H9 (cell line): Measurements from ENCODE around the gene ANXA1. TPM values are rescaled to one million over a fixed set of nuclear protein-coding genes. Genes with fewer than 3 reads are reported as not detected.

Experiments
- DNase-seq: peaks from one replicate; pipeline ENCODE4 v3.0.0-alpha.2; 2017
- H2AFZ ChIP-seq: one replicate; pipeline ENCODE4 v1.6.1; 2013; ENCODE audit warnings: mild to moderate bottlenecking, low read length, control low read depth, moderate library complexity
- H2AK5ac ChIP-seq: 2 replicates; pipeline ENCODE4 v1.6.1; 2013; ENCODE audit warnings: low read length, control low read depth, mixed read lengths; ENCODE audit not compliant: insufficient read length
- H2BK120ac ChIP-seq: one replicate; pipeline ENCODE4 v1.6.1; 2013; ENCODE audit warnings: low read depth, mild to moderate bottlenecking, low read length, control low read depth, inconsistent platforms; ENCODE audit not compliant: poor library complexity, severe bottlenecking
- H2BK12ac ChIP-seq: 2 replicates; pipeline ENCODE4 v1.6.1; 2013; ENCODE audit warnings: low read length, control low read depth, mixed read lengths, low read depth; ENCODE audit not compliant: insufficient read length
- H2BK15ac ChIP-seq: 2 replicates; pipeline ENCODE4 v1.6.1; 2013; ENCODE audit warnings: low read depth, low read length, control low read depth
- H2BK20ac ChIP-seq: one replicate; pipeline ENCODE4 v1.6.1; 2013; ENCODE audit warnings: low read depth, mild to moderate bottlenecking, low read length, control low read depth, inconsistent platforms; ENCODE audit not compliant: poor library complexity, severe bottlenecking
- H2BK5ac ChIP-seq: 2 replicates; pipeline ENCODE4 v1.6.1; 2013; ENCODE audit warnings: low read length, control low read depth, mixed read lengths; ENCODE audit not compliant: insufficient read length
- H3K14ac ChIP-seq: 2 replicates; pipeline ENCODE4 v1.6.1; 2013; ENCODE audit warnings: low read length, control low read depth; ENCODE audit not compliant: insufficient read depth
- H3K18ac ChIP-seq: 2 replicates; pipeline ENCODE4 v1.6.1; 2013; ENCODE audit warnings: low read depth, mild to moderate bottlenecking, mixed read lengths, low read length, control low read depth; ENCODE audit not compliant: insufficient read length
- H3K23ac ChIP-seq: 2 replicates; pipeline ENCODE4 v1.6.1; 2013; ENCODE audit warnings: low read length, control low read depth, mixed read lengths, low read depth; ENCODE audit not compliant: insufficient read length
- H3K23me2 ChIP-seq: 2 replicates; pipeline ENCODE4 v1.6.1; 2013; ENCODE audit warnings: low read depth, mild to moderate bottlenecking, mixed read lengths, low read length, control low read depth; ENCODE audit not compliant: insufficient read length, poor library complexity, severe bottlenecking
- H3K27ac ChIP-seq: 2 replicates; pipeline ENCODE4 v1.5.1; 2013; ENCODE audit warnings: low read length, control low read depth, mixed read lengths, low read depth; ENCODE audit not compliant: insufficient read length
- H3K27me3 ChIP-seq: 2 replicates; pipeline ENCODE4 v1.6.1; 2013; ENCODE audit warnings: low read length, control low read depth, inconsistent platforms; ENCODE audit not compliant: insufficient read depth
- H3K4ac ChIP-seq: 2 replicates; pipeline ENCODE4 v1.6.1; 2013; ENCODE audit warnings: low read depth, mild to moderate bottlenecking, control low read depth, inconsistent platforms, low read length, moderate library complexity
- H3K4me1 ChIP-seq: 2 replicates; pipeline ENCODE4 v1.6.1; 2013; ENCODE audit warnings: low read length, control low read depth, inconsistent platforms; ENCODE audit not compliant: insufficient read depth
- H3K4me2 ChIP-seq: 2 replicates; pipeline ENCODE4 v1.6.1; 2013; ENCODE audit warnings: low read length, control low read depth, mixed read lengths; ENCODE audit not compliant: insufficient read length, insufficient read depth
- H3K56ac ChIP-seq: 2 replicates; pipeline ENCODE4 v1.6.1; 2013; ENCODE audit warnings: low read depth, mild to moderate bottlenecking, mixed read lengths, low read length, control low read depth; ENCODE audit not compliant: insufficient read length
- H3K79me1 ChIP-seq: 2 replicates; pipeline ENCODE4 v1.6.1; 2013; ENCODE audit warnings: low read depth, mild to moderate bottlenecking, moderate library complexity, low read length, control low read depth, inconsistent platforms; ENCODE audit not compliant: insufficient read depth, poor library complexity, severe bottlenecking
- H3K79me2 ChIP-seq: 2 replicates; pipeline ENCODE4 v1.6.1; 2013; ENCODE audit warnings: low read length, control low read depth, inconsistent platforms; ENCODE audit not compliant: insufficient read depth
- H3K9ac ChIP-seq: 2 replicates; pipeline ENCODE4 v1.6.1; 2013; ENCODE audit warnings: low read length, control low read depth, mixed read lengths; ENCODE audit not compliant: insufficient read length; ENCODE audit errors: extremely low read depth
- H3K9me3 ChIP-seq: one replicate; pipeline ENCODE4 v1.6.1; 2013; ENCODE audit warnings: low read depth, low read length, inconsistent platforms; ENCODE audit not compliant: control insufficient read depth
- H3T11ph ChIP-seq: one replicate; pipeline ENCODE4 v1.6.1; 2013; ENCODE audit warnings: mild to moderate bottlenecking, low read length, control low read depth, inconsistent platforms
- H4K20me1 ChIP-seq: one replicate; pipeline ENCODE4 v1.6.1; 2013; ENCODE audit not compliant: control insufficient read depth, insufficient read length, insufficient read depth
- H4K5ac ChIP-seq: 2 replicates; pipeline ENCODE4 v1.6.1; 2013; ENCODE audit warnings: low read depth, mild to moderate bottlenecking, mixed read lengths, low read length, control low read depth; ENCODE audit not compliant: insufficient read length
- H4K8ac ChIP-seq: replicated peaks from 2 replicates; pipeline ENCODE4 v1.6.1; 2013; ENCODE audit warnings: low read length, control low read depth, mixed read lengths, low read depth; ENCODE audit not compliant: insufficient read length
- H4K91ac ChIP-seq: 2 replicates; pipeline ENCODE4 v1.6.1; 2013; ENCODE audit warnings: low read depth, mild to moderate bottlenecking, moderate library complexity, mixed read lengths, low read length, control low read depth; ENCODE audit not compliant: insufficient read length
- H3K27ac Mint-ChIP-seq, 3 experiments: 2 replicates in 2 of 3; 3 replicates in 1 of 3; pipeline ENCODE4 v1.8.0; 2020 to 2021; ENCODE audit warnings: mixed read lengths in 3 of 3, mild to moderate bottlenecking in 1 of 3, moderate library complexity in 1 of 3
- H3K27me3 Mint-ChIP-seq: 2 replicates; pipeline ENCODE4 v1.8.0; 2021; ENCODE audit warnings: low read depth, mild to moderate bottlenecking, moderate library complexity, mixed read lengths
- H3K36me3 Mint-ChIP-seq, 3 experiments: 2 replicates in 2 of 3; 3 replicates in 1 of 3; pipeline ENCODE4 v1.8.0; 2020 to 2021; ENCODE audit warnings: low read depth in 3 of 3, mixed read lengths in 3 of 3; ENCODE audit not compliant: insufficient read depth in 1 of 3
- H3K4me1 Mint-ChIP-seq, 2 experiments: 2 replicates each; pipeline ENCODE4 v1.8.0; 2020; ENCODE audit warnings: mixed read lengths in 2 of 2
- H3K4me3 Mint-ChIP-seq, 2 experiments: 2 replicates in 1 of 2; 3 replicates in 1 of 2; pipeline ENCODE4 v1.8.0; 2020 to 2021; ENCODE audit warnings: mild to moderate bottlenecking in 2 of 2, mixed read lengths in 2 of 2, moderate library complexity in 1 of 2
- H3K9me3 Mint-ChIP-seq, 2 experiments: 2 replicates in 1 of 2; 3 replicates in 1 of 2; pipeline ENCODE4 v1.8.0; 2020; ENCODE audit warnings: mild to moderate bottlenecking in 2 of 2, mixed read lengths in 2 of 2, moderate library complexity in 1 of 2
- WGBS: extraction: QIAGEN DNeasy Blood & Tissue Kit; methylation state at CpG from one replicate; pipeline ENCODE4 v1.1.7; 2013; ENCODE audit warnings: missing lambda C conversion rate, low lambda C conversion rate, mixed read lengths; ENCODE audit not compliant: insufficient read length; ENCODE audit errors: extremely low coverage; 5-methylcytosine and 5-hydroxymethylcytosine counted together
- total RNA-seq: library from RNA; stranded (reverse); gene quantifications from 2 replicates; pipeline ENCODE4 v1.2.1, GENCODE V29; 2021
- TF ChIP-seq, protein P1 (sequence below): fragments of 200-600 bp; sonication (generic); conservative IDR thresholded peaks from 3 replicates; pipeline ENCODE4 v1.8.0; 2021; ENCODE audit warnings: antibody characterized with exemption, mild to moderate bottlenecking

Gene ANXA1
- total RNA-seq, 1 experiment from 2014 or later = 3.5 TPM

DNA sequence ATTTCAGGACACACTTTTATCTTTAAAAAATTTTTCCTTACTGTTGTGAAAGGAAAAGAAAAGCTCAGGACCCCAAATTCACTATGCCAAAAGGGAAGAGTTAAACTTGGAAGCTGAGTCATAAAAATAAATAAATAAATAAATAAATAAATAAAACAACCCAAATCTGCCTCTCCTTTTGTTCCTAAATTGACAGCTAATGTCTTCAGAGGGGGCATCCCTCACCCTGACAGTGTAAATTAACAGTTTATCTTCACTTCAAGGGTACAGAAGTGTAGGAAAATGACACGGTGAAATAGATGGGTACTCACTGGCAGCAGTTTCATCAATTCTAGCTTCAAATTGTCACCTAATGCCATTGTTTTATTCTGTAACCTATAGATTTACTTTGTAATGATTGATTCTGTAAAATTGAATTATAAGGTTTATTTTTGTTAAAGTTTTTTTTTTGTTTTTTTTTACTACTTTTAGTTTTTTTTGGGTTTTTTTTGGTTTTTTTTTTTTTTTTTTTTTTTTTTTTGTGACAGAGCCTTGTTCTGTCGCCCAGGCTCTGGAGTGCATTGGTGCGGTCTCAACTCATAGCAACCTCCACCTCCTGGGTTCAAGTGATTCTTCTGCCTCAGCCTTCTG is 18.5 kb upstream of the ANXA1 start:
- Histone ChIP-seq H3K9ac (no peak overlapping the region), H3K56ac (no peak overlapping the region), H3K27ac (no peak overlapping the region), H2BK5ac (no peak overlapping the region), H2AFZ (no peak overlapping the region), H2BK120ac (no peak overlapping the region), H3K23me2 (no peaks in the 10 kb centered on the region), H3K23ac (no peak overlapping the region), H2BK12ac (no peak overlapping the region), H3K18ac (no peak overlapping the region), H3K4me2 (no peak overlapping the region), H3T11ph (no peak overlapping the region), H3K79me2 (no peaks in the 10 kb centered on the region), H3K14ac (no peak overlapping the region), H2BK20ac (no peak overlapping the region), H3K4me1 (no peaks in the 10 kb centered on the region), H2AK5ac (no peak overlapping the region), H3K27me3 (no peaks in the 10 kb centered on the region), H4K91ac (no peak overlapping the region), H4K8ac (no peak overlapping the region), H4K5ac (no peak overlapping the region), H3K9me3 (no peaks in the 10 kb centered on the region), H2BK15ac (no peak overlapping the region), H4K20me1 (no peaks in the 10 kb centered on the region), H3K4ac (no peak overlapping the region), H3K79me1 (no peaks in the 10 kb centered on the region)
- no peak for DNase-seq
- H3K27me3 Mint-ChIP-seq = no peaks in the 10 kb centered on the region
- no peaks in the 10 kb centered on the region for H3K9me3 Mint-ChIP-seq
- H3K36me3 Mint-ChIP-seq = no peaks in the 10 kb centered on the region
- no peak overlapping the region for H3K27ac Mint-ChIP-seq
- peaks cover 10 to 17% of the 10 kb centered on the region in 2 experiments for H3K4me1 Mint-ChIP-seq
- no peak overlapping the region for H3K4me3 Mint-ChIP-seq
- WGBS = no CpG with 5 or more reads among the region's 3 CpGs
- TF ChIP-seq, protein P1, sequence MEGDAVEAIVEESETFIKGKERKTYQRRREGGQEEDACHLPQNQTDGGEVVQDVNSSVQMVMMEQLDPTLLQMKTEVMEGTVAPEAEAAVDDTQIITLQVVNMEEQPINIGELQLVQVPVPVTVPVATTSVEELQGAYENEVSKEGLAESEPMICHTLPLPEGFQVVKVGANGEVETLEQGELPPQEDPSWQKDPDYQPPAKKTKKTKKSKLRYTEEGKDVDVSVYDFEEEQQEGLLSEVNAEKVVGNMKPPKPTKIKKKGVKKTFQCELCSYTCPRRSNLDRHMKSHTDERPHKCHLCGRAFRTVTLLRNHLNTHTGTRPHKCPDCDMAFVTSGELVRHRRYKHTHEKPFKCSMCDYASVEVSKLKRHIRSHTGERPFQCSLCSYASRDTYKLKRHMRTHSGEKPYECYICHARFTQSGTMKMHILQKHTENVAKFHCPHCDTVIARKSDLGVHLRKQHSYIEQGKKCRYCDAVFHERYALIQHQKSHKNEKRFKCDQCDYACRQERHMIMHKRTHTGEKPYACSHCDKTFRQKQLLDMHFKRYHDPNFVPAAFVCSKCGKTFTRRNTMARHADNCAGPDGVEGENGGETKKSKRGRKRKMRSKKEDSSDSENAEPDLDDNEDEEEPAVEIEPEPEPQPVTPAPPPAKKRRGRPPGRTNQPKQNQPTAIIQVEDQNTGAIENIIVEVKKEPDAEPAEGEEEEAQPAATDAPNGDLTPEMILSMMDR = no peak
